Putamen (tissue), 1 donor: Measurements from ENCODE around the gene NUP205.

Experiments
- DNase-seq: peaks from one replicate; pipeline ENCODE4 v3.0.0-alpha.2; 2016; ENCODE audit warnings: low spot score

Gene NUP205

DNA sequence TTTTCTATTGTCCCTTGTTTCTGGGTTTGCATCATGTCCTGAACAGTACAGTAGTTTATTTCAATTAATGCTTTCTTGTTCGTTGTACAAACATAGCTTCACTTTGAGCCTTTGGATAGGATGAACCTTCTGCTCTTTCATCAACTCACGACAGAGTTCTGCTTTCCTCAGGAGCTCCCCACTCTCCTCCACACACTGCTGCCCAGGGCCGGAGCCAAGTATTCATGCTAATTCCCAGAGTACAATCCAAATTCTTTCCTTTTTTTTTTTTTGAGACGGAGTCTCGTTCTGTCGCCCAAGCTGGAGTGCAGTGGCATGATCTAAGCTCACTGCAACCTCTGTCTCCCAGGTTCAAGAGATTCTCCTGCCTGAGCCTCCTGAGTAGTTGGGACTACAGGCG, 7.5 kb upstream of the NUP205 start:
- no peak for DNase-seq

GRCh38 chr7:135552148-135552547, 5.6 kb upstream of the NUP205 start:
- DNase-seq: no peak

DNA sequence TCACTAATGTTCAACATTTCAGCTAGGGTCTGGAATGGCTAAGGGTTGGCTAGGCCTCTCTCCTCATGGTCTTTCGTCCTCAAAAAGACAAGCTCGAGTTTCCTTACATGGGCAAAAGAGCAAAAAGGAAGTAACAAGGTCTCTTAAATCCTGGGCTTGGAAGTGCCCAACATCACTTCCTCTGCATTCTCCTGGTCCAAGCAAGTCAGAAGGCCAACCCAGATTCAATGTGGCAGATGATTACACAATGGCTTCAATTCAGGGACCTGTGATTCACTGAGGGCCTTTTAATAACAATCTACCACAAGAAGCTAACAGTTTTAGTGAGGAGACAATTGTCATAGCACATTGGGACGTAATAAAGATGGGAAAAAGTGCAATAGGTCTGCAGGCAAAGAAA, 4.4 kb upstream of the NUP205 start:
- no peak for DNase-seq

- DNase-seq: peak; percentile 45
Observed at GRCh38 chr7:135558337-135558767, 635 bp downstream of the NUP205 start.

DNA sequence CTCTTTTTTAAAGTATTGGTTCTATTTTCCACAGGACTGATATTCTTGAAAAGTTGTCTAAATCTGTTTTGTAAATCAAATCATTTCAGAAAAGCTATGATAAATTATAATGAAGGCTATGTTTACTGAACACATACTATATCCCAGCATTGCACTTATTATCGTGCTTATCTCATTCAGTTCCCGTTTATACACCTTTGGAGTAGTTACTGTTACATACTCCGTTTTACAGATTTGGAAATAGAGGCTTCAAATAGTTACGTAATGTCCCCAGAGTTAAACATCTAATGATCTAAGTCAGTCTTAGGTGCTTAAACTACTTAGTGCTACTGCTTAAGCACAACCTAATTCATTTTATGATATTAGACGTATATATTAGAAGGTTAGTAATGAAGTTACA, 1.2 kb downstream of the NUP205 start:
- DNase-seq: no peak

DNA sequence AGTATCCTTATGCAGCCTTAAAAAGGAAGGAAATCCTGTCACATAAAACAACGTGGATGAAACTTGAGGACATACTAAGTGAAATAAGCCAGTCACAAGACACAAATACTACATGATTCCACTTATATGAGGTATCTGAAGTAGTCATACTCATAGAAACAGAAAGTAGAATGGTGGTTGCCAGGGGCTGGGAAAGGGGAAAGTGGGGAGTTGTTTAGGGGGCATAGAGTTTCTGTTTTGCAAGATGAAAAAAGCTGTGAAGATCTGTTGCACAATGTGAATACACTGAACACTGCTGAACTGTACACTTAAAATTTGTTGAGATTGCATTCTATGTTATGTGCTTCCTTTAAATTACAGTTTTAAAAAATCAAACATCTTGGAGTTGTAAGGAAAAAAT, 2.9 kb downstream of the NUP205 start:
- no peak for DNase-seq

- no peak for DNase-seq
Observed at GRCh38 chr7:135562720-135563119, 5.0 kb downstream of the NUP205 start.

DNA sequence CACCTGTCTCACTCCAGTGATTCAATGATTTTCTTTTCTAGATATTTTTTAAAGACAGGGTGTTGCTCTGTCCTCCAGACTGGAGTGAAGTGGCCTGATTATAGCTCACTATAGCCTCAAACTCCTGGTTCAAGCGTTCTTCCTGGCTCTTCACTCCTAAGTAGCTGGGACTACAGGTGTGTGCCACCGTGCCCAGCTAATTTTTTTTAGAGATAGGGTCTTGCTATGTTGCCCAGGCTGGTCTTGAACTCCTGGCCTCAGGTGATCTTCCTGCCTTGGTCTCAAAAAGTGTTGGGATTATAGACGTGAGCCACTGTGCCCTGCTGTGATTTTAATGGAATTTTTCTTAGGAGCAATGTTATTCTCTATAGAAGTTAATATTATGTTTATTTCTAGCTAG, 14.1 kb downstream of the NUP205 start:
- no peak for DNase-seq

GRCh38 chr7:135573541-135573940, 15.8 kb downstream of the NUP205 start:
- DNase-seq: no peak

GRCh38 chr7:135575296-135575695, 17.6 kb downstream of the NUP205 start:
- DNase-seq: no peak

- no peak for DNase-seq
Observed at GRCh38 chr7:135578569-135578968, 20.9 kb downstream of the NUP205 start.

DNA sequence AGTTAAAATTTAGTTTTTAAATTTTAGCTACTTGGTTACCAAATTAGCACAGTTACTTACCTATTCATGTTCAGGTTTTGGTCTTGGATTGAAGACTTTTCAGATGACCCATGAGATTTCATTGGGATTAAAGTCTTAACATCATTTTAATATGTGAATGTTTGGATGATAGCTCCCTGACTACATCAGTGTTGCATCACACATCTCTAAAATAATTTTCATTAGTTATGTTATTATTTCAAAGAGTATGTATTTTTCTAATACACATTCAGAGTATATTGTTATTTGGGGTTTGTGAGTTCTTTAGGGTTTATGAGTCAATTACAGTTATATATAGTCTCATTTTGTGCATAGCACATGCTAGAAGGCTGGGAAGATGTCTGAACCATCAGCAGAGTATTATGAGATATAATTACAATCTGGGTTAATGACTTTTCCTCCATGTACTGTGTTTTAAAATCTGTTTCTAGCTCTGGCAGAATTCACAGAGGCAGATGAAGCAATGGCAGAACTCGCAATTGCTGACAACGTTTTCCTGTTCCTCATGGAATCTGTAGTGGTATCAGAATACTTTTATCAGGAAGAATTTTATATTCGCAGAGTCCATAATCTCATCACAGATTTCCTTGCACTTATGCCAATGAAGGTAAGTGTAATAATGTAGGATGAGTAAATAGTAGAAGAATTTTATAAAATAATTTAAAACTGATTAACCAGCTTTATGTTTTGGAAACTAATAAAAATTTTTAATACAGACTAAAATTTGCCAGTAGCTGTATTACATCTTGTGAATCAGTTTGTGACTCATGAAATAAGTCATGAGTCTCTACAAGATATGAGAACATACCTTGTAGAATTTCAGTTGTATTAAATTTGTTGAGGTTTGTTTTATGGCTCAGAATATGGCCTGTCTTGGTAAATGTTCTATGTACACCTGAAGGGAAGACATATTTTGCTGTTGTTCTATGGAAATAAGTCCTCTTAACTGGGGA, 26.9 kb downstream of the NUP205 start:
- no peak for DNase-seq

- no peak for DNase-seq
Observed at GRCh38 chr7:135597181-135597925, 39.6 kb downstream of the NUP205 start.

DNA sequence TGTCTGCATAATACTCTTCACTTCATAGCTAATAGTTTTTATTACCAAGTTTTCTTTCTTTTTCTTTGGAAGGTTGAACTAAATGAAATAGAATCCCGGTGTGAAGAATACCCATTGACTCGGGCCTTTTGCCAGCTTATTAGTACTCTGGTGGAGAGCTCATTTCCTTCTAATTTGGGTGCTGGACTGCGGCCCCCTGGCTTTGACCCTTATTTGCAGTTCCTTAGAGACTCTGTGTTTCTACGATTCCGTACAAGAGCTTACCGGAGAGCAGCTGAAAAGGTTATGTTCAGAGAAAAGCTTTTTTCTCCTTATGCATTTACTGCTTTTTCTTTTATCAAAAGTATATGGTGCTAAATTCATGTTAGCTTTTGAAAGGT, 40.2 kb downstream of the NUP205 start:
- peak; percentile 45 for DNase-seq

- no peak for DNase-seq
Observed at GRCh38 chr7:135599471-135599870, 41.8 kb downstream of the NUP205 start.

DNA sequence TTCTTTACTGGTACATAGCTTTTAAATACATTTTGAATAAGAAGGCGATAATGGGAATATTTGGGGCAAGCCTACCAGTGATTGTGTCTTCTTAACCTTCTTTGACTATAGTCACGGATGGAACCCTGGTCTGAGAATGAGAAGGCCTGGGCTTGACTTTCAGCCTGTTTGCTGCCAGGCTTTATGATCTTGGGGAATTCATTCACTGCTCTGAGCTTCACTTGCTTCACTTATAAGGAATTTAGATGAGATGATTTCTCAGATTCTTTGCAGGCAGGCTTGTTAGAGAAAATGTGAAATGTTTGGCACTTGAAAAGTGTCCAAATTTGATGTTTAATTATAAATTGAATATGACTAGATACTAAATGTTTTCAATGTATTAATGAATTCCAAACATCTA, 42.5 kb downstream of the NUP205 start:
- DNase-seq: no peak

- DNase-seq: no peak
Observed at GRCh38 chr7:135601182-135601581, 43.5 kb downstream of the NUP205 start.

- peak; percentile 51 for DNase-seq
Observed at GRCh38 chr7:135602304-135602703, 44.6 kb downstream of the NUP205 start.

DNA sequence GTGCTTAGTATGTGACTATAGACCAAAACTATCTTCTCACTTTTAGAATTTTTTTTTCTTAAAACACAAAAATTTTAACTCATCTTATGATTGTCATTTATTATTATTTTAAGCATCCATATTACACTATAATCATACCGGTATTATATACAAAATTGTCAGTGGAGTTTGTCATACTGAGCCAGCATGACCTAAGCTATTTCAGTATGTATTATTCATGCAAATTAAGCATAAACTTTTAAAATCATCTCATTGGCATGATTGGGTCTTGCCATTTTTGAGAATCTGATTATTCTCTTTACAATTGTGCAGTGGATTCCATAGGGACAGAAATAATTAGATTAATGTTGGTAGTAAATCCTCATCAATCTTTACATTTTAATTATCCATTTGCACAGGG, 58.4 kb downstream of the NUP205 start:
- DNase-seq: no peak

GRCh38 chr7:135617781-135618180, 60.1 kb downstream of the NUP205 start:
- DNase-seq: no peak

GRCh38 chr7:135618510-135618909, 60.8 kb downstream of the NUP205 start:
- no peak for DNase-seq

GRCh38 chr7:135620447-135620846, 62.7 kb downstream of the NUP205 start:
- DNase-seq: no peak
